Peyer's patch (tissue), 4 donors: ENCODE data around the gene DHX38.

Experiments
- POLR2A ChIP-seq, 2 donors: fragments of 450-650 bp; IDR thresholded peaks; one replicate each; pipeline ENCODE4 v1.5.1; 2017; ENCODE audit warnings: antibody characterized with exemption in 2 of 2, mild to moderate bottlenecking in 2 of 2, moderate library complexity in 2 of 2
- TF ChIP-seq, protein P1 (sequence below), 6 experiments: fragments of 450-650 bp in 4 of 6; fragments of 200-600 bp in 2 of 6; sonication (generic) in 1 of 6; IDR thresholded peaks; one replicate each; pipeline ENCODE4 v1.5.1; 2017 to 2019; ENCODE audit warnings: antibody characterized with exemption in 6 of 6, mild to moderate bottlenecking in 3 of 6, moderate library complexity in 1 of 6

DNA sequence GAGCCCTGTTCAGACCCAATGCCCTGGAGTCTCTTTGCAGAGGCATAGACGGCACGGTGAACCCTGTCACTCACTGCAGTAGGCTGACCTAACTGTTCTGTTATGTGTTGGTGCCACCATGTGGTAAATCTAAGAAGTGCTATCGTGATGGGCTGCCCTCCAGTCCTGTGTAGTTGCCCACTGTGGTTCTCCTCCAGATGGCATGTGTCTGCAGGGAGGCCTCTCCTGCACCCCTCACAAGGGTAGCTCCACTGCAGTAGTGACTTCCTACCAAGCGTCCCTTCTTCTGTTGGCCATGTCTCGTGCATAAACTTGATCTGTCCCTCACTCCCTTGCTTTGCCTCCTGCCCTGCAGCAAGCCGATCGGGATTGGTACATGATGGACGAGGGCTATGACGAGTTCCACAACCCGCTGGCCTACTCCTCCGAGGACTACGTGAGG lies 5.8 kb downstream of the DHX38 start:
- TF ChIP-seq, protein P1, sequence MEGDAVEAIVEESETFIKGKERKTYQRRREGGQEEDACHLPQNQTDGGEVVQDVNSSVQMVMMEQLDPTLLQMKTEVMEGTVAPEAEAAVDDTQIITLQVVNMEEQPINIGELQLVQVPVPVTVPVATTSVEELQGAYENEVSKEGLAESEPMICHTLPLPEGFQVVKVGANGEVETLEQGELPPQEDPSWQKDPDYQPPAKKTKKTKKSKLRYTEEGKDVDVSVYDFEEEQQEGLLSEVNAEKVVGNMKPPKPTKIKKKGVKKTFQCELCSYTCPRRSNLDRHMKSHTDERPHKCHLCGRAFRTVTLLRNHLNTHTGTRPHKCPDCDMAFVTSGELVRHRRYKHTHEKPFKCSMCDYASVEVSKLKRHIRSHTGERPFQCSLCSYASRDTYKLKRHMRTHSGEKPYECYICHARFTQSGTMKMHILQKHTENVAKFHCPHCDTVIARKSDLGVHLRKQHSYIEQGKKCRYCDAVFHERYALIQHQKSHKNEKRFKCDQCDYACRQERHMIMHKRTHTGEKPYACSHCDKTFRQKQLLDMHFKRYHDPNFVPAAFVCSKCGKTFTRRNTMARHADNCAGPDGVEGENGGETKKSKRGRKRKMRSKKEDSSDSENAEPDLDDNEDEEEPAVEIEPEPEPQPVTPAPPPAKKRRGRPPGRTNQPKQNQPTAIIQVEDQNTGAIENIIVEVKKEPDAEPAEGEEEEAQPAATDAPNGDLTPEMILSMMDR (IDR thresholded peaks at IDR 0.05) = peak in 4 of 6 experiments; percentile 32 to 68 (median 58)
- no peak for TF ChIP-seq POLR2A (IDR thresholded peaks at IDR 0.05)
